CD4-positive, CD25-positive, alpha-beta regulatory T cell (primary cell): ENCODE results near the gene NIT1. TPM values are rescaled to one million over a fixed set of nuclear protein-coding genes. Genes with fewer than 3 reads are reported as not detected.
A peak's percentile ranks its signal among the peaks of the same experiment; 100 is the strongest.
"Not testable (repeated sequence)": the region's sequence is repeated elsewhere in the genome, so short reads cannot be mapped to it uniquely, and the experiment has no call there.

ENCODE experiments used
- ATAC-seq, 2 donors: fragments of 150-1000 bp; cut with Tn5 transposase; one replicate each; pipeline ENCODE4 v1.10.0; 2021; ENCODE audit warnings: low read depth in 2 of 2, moderate number of reproducible peaks in 2 of 2, moderate library complexity in 1 of 2
- DNase-seq, 3 donors: peaks; one replicate each; pipeline versions ENCODE4 v3.0.0 to v3.0.0-alpha.2; 2012 to 2022; ENCODE audit warnings: mixed read lengths in 1 of 3
- H3K27ac ChIP-seq: one replicate; pipeline ENCODE4 v1.7.0; 2013; ENCODE audit warnings: mild to moderate bottlenecking, low read length; ENCODE audit not compliant: insufficient read depth, poor library complexity, severe bottlenecking
- H3K27me3 ChIP-seq: one replicate; pipeline ENCODE4 v1.7.0; 2013; ENCODE audit warnings: low read length; ENCODE audit not compliant: control insufficient read depth, insufficient read depth
- H3K36me3 ChIP-seq: one replicate; pipeline ENCODE4 v1.7.0; 2013; ENCODE audit warnings: mild to moderate bottlenecking, low read length, moderate library complexity; ENCODE audit not compliant: control insufficient read depth, insufficient read depth
- H3K4me1 ChIP-seq: 2 replicates; pipeline ENCODE4 v1.7.0; 2013; ENCODE audit warnings: mild to moderate bottlenecking, low read length; ENCODE audit not compliant: insufficient read depth, control insufficient read depth, poor library complexity, severe bottlenecking
- H3K4me3 ChIP-seq: one replicate; pipeline ENCODE4 v1.7.0; 2013; ENCODE audit warnings: low read depth, mild to moderate bottlenecking, low read length, moderate library complexity
- H3K9me3 ChIP-seq, 2 experiments: 1 replicate in 1 of 2; 2 replicates in 1 of 2; pipeline ENCODE4 v1.7.0; 2013; ENCODE audit warnings: low read length in 2 of 2, mild to moderate bottlenecking in 1 of 2, moderate library complexity in 1 of 2; ENCODE audit not compliant: control insufficient read depth in 2 of 2
- H3K27ac Mint-ChIP-seq, 3 donors: one replicate each; pipeline ENCODE4 v1.8.0; 2020 to 2022; ENCODE audit warnings: mild to moderate bottlenecking in 3 of 3, mixed read lengths in 3 of 3, moderate library complexity in 2 of 3
- H3K27me3 Mint-ChIP-seq: one replicate; pipeline ENCODE4 v1.8.0; 2022; ENCODE audit warnings: mild to moderate bottlenecking, mixed read lengths
- H3K36me3 Mint-ChIP-seq: one replicate; pipeline ENCODE4 v1.8.0; 2020; ENCODE audit warnings: mixed read lengths
- H3K4me1 Mint-ChIP-seq, 4 donors: one replicate each; pipeline ENCODE4 v1.8.0; 2020 to 2022; ENCODE audit warnings: mixed read lengths in 4 of 4, mild to moderate bottlenecking in 1 of 4
- H3K4me3 Mint-ChIP-seq, 4 donors: one replicate each; pipeline ENCODE4 v1.8.0; 2020 to 2022; ENCODE audit warnings: mild to moderate bottlenecking in 4 of 4, mixed read lengths in 4 of 4, moderate library complexity in 3 of 4
- H3K9me3 Mint-ChIP-seq, 7 donors: one replicate each; pipeline ENCODE4 v1.8.0; 2020 to 2022; ENCODE audit warnings: mixed read lengths in 7 of 7, mild to moderate bottlenecking in 3 of 7, moderate library complexity in 2 of 7
- polyA plus RNA-seq, 4 donors: library from polyadenylated mRNA; unstranded; fragments of 300-500 nt; fragmentation: Illumina TruSeq; gene quantifications; one replicate each; pipeline ENCODE4 v1.2.3, GENCODE V29; 2021
- total RNA-seq: library from RNA; stranded (reverse); gene quantifications from one replicate; pipeline ENCODE4 v1.2.3, GENCODE V29; 2022

NIT1 gene
- total and polyA plus RNA-seq, 5 donors from 2014 or later: 21.1 to 28.2 (median 22.5) TPM

GRCh38 chr1:161100556-161100955 lies 17.3 kb upstream of the NIT1 start:
- ATAC-seq: no peak
- peak overlapping the region in 1 of 4 donors; percentile 73 for H3K4me3 Mint-ChIP-seq

GRCh38 chr1:161106431-161106830 lies 11.5 kb upstream of the NIT1 start:
- Histone ChIP-seq H3K36me3 (peaks cover 30% of the 10 kb centered on the region), H3K27ac (no peak overlapping the region), H3K4me1 (no peaks in the 10 kb centered on the region), H3K4me3 (no peak overlapping the region), H3K27me3 (no peaks in the 10 kb centered on the region), H3K9me3 (no peaks in the 10 kb centered on the region)
- H3K27ac Mint-ChIP-seq: no peak overlapping the region
- no peak for ATAC-seq
- peaks cover 0 to 2% (median 0%) of the 10 kb centered on the region in 7 donors for H3K9me3 Mint-ChIP-seq
- H3K27me3 Mint-ChIP-seq: no peaks in the 10 kb centered on the region
- peak overlapping the region in 1 of 4 donors; percentile 75 for H3K4me3 Mint-ChIP-seq
- peaks cover 22 to 30% (median 26%) of the 10 kb centered on the region in 4 donors for H3K4me1 Mint-ChIP-seq
- H3K36me3 Mint-ChIP-seq: peaks cover 14% of the 10 kb centered on the region
- no peak for DNase-seq

More at GRCh38 chr1:161100556-161100955, 17.3 kb upstream of the NIT1 start:
- H3K27ac Mint-ChIP-seq: no peak overlapping the region
- H3K9me3 ChIP-seq: no peaks in the 10 kb centered on the region
- no peaks in the 10 kb centered on the region for H3K27me3 ChIP-seq
- peaks cover 18% of the 10 kb centered on the region for H3K27me3 Mint-ChIP-seq
- no peak for DNase-seq
- no peak overlapping the region for H3K27ac ChIP-seq
- peaks cover 17 to 29% (median 23%) of the 10 kb centered on the region in 4 donors for H3K4me1 Mint-ChIP-seq
- peaks cover 22% of the 10 kb centered on the region for H3K36me3 Mint-ChIP-seq
- H3K4me1 ChIP-seq: peaks cover 18% of the 10 kb centered on the region
- peaks cover 0 to 6% (median 0%) of the 10 kb centered on the region in 7 donors for H3K9me3 Mint-ChIP-seq
- no peak overlapping the region for H3K4me3 ChIP-seq
- H3K36me3 ChIP-seq: peaks cover 32% of the 10 kb centered on the region

GRCh38 chr1:161111117-161111516 lies 6.8 kb upstream of the NIT1 start:
- Histone ChIP-seq H3K9me3 (no peaks in the 10 kb centered on the region), H3K27ac (no peak overlapping the region), H3K27me3 (no peaks in the 10 kb centered on the region), H3K4me1 (peaks cover 28% of the 10 kb centered on the region), H3K36me3 (peaks cover 21% of the 10 kb centered on the region), H3K4me3 (no peak overlapping the region)
- Mint-ChIP-seq H3K27ac (no peak overlapping the region), H3K36me3 (peaks cover 7% of the 10 kb centered on the region), H3K27me3 (no peaks in the 10 kb centered on the region), H3K4me1 (peaks cover 36 to 63% (median 52%) of the 10 kb centered on the region in 4 donors), H3K4me3 (no peak overlapping the region), H3K9me3 (peaks cover 0 to 2% (median 0%) of the 10 kb centered on the region in 7 donors)
- ATAC-seq (no peak), DNase-seq (no peak)

- no peak overlapping the region for H3K27ac Mint-ChIP-seq
Measured at GRCh38 chr1:161111527-161111926, 6.4 kb upstream of the NIT1 start.

GRCh38 chr1:161113915-161114314 lies 4.0 kb upstream of the NIT1 start:
- no peak for DNase-seq
- Histone ChIP-seq H3K27ac (no peak overlapping the region), H3K9me3 (no peaks in the 10 kb centered on the region), H3K36me3 (peaks cover 17% of the 10 kb centered on the region), H3K4me1 (peaks cover 52% of the 10 kb centered on the region), H3K4me3 (no peak overlapping the region), H3K27me3 (no peaks in the 10 kb centered on the region)
- peaks cover 4% of the 10 kb centered on the region for H3K36me3 Mint-ChIP-seq
- ATAC-seq: no peak
- peaks cover 8% of the 10 kb centered on the region for H3K27me3 Mint-ChIP-seq
- H3K4me3 Mint-ChIP-seq: peak overlapping the region; percentile 4 to 85 (median 16)
- peaks cover 32 to 77% (median 56%) of the 10 kb centered on the region in 4 donors for H3K4me1 Mint-ChIP-seq
- no peaks in the 10 kb centered on the region for H3K9me3 Mint-ChIP-seq
- H3K27ac Mint-ChIP-seq: peak overlapping the region in 1 of 3 donors; percentile 81

More at GRCh38 chr1:161111527-161111926, 6.4 kb upstream of the NIT1 start:
- Histone ChIP-seq H3K9me3 (no peaks in the 10 kb centered on the region), H3K27me3 (no peaks in the 10 kb centered on the region), H3K27ac (no peak overlapping the region), H3K4me3 (no peak overlapping the region), H3K36me3 (peaks cover 21% of the 10 kb centered on the region), H3K4me1 (peaks cover 32% of the 10 kb centered on the region)
- Mint-ChIP-seq H3K9me3 (peaks cover 0 to under 1% (median 0%) of the 10 kb centered on the region in 7 donors), H3K27me3 (no peaks in the 10 kb centered on the region), H3K4me3 (no peak overlapping the region), H3K36me3 (peaks cover 4% of the 10 kb centered on the region), H3K4me1 (peaks cover 33 to 64% (median 50%) of the 10 kb centered on the region in 4 donors)
- ATAC-seq (no peak), DNase-seq (no peak)

GRCh38 chr1:161114556-161114955 lies 3.3 kb upstream of the NIT1 start:
- Histone ChIP-seq H3K9me3 (no peaks in the 10 kb centered on the region), H3K27me3 (no peaks in the 10 kb centered on the region), H3K36me3 (peaks cover 12% of the 10 kb centered on the region), H3K27ac (no peak overlapping the region), H3K4me3 (no peak overlapping the region), H3K4me1 (peaks cover 58% of the 10 kb centered on the region)
- peaks cover 32 to 82% (median 54%) of the 10 kb centered on the region in 4 donors for H3K4me1 Mint-ChIP-seq
- ATAC-seq: no peak
- peak overlapping the region in 2 of 3 donors; percentile 17 to 81 for H3K27ac Mint-ChIP-seq
- H3K27me3 Mint-ChIP-seq: peaks cover 8% of the 10 kb centered on the region
- no peak for DNase-seq
- H3K36me3 Mint-ChIP-seq: peaks cover 4% of the 10 kb centered on the region
- H3K9me3 Mint-ChIP-seq: no peaks in the 10 kb centered on the region
- peak overlapping the region in 2 of 4 donors; percentile 8 to 85 for H3K4me3 Mint-ChIP-seq

- no peaks in the 10 kb centered on the region for H3K9me3 ChIP-seq
- H3K4me3 ChIP-seq: no peak overlapping the region
- Mint-ChIP-seq H3K9me3 (no peaks in the 10 kb centered on the region), H3K4me3 (peak overlapping the region; percentile 85 to 97 (median 96)), H3K36me3 (peaks cover 4% of the 10 kb centered on the region), H3K27ac (peak overlapping the region in 2 of 3 donors; percentile 42 to 81), H3K4me1 (peaks cover 34 to 89% (median 57%) of the 10 kb centered on the region in 4 donors), H3K27me3 (peaks cover 8% of the 10 kb centered on the region)
- H3K36me3 ChIP-seq: peaks cover 7% of the 10 kb centered on the region
- no peak overlapping the region for H3K27ac ChIP-seq
- ATAC-seq (peak; percentile 26 to 28), DNase-seq (peak in 1 of 3 donors; percentile 48)
- H3K27me3 ChIP-seq: no peaks in the 10 kb centered on the region
- peaks cover 65% of the 10 kb centered on the region for H3K4me1 ChIP-seq
Measured at GRCh38 chr1:161115132-161115711, 2.7 kb upstream of the NIT1 start.

GRCh38 chr1:161115961-161116360 lies 1.9 kb upstream of the NIT1 start:
- H3K27me3 ChIP-seq, H3K36me3 Mint-ChIP-seq, H3K9me3 ChIP-seq, H3K9me3 Mint-ChIP-seq, H3K27me3 Mint-ChIP-seq, H3K27ac ChIP-seq, DNase-seq, ATAC-seq: not testable (repeated sequence)
- Histone ChIP-seq H3K36me3 (peaks cover 10% of the 10 kb centered on the region), H3K4me3 (peak overlapping the region; percentile 15), H3K4me1 (peaks cover 65% of the 10 kb centered on the region)
- Mint-ChIP-seq H3K27ac (peak overlapping the region in 2 of 3 donors; percentile 79 to 81), H3K4me1 (peaks cover 33 to 90% (median 58%) of the 10 kb centered on the region in 4 donors), H3K4me3 (peak overlapping the region; percentile 85 to 97 (median 96))
